Ishikawa (cell line): ENCODE results near the gene HMGXB3.

Experiments used
- CEBPB ChIP-seq: IDR thresholded peaks from 2 replicates; pipeline ENCODE4 v1.6.1; 2012
- CREB1 ChIP-seq: IDR thresholded peaks from 2 replicates; pipeline ENCODE4 v1.6.1; 2012; ENCODE audit warnings: low read depth
- EGR1 ChIP-seq: IDR thresholded peaks from 2 replicates; pipeline ENCODE4 v1.6.1; 2012
- EP300 ChIP-seq: IDR thresholded peaks from 2 replicates; pipeline ENCODE4 v1.6.1; 2012; ENCODE audit warnings: borderline replicate concordance
- FOXM1 ChIP-seq: IDR thresholded peaks from 2 replicates; pipeline ENCODE4 v1.6.1; 2012; ENCODE audit warnings: low read depth, borderline replicate concordance
- MAX ChIP-seq: IDR thresholded peaks from 2 replicates; pipeline ENCODE4 v1.6.1; 2012
- NFIC ChIP-seq: IDR thresholded peaks from 2 replicates; pipeline ENCODE4 v1.6.1; 2012
- RAD21 ChIP-seq: IDR thresholded peaks from 2 replicates; pipeline ENCODE4 v1.6.1; 2012; ENCODE audit warnings: low read depth
- REST ChIP-seq: IDR thresholded peaks from 2 replicates; pipeline ENCODE4 v1.6.1; 2012; ENCODE audit warnings: low read depth, mild to moderate bottlenecking
- TAF1 ChIP-seq: IDR thresholded peaks from 2 replicates; pipeline ENCODE4 v1.6.1; 2012; ENCODE audit warnings: low read depth, mild to moderate bottlenecking
- TCF12 ChIP-seq: IDR thresholded peaks from 2 replicates; pipeline ENCODE4 v1.6.1; 2012; ENCODE audit warnings: low read depth
- TEAD4 ChIP-seq: IDR thresholded peaks from 2 replicates; pipeline ENCODE4 v1.6.1; 2012
- USF1 ChIP-seq: IDR thresholded peaks from 2 replicates; pipeline ENCODE4 v1.6.1; 2012
- YY1 ChIP-seq: IDR thresholded peaks from 2 replicates; pipeline ENCODE4 v1.6.1; 2012; ENCODE audit warnings: low read depth
- ZBTB7A ChIP-seq: IDR thresholded peaks from 2 replicates; pipeline ENCODE4 v1.6.1; 2012; ENCODE audit warnings: low read depth

HMGXB3 gene

GRCh38 chr5:150024346-150024984, 23.9 kb downstream of the HMGXB3 start:
- TF ChIP-seq CEBPB (no peak), REST (no peak), EGR1 (no peak), USF1 (no peak), TCF12 (no peak), EP300 (no peak), TAF1 (no peak), RAD21 (no peak), ZBTB7A (no peak)

- TF ChIP-seq RAD21 (no peak), EGR1 (no peak), MAX (no peak), TAF1 (no peak), ZBTB7A (no peak), USF1 (no peak), TEAD4 (no peak)
Observed at GRCh38 chr5:150026682-150027172, 26.2 kb downstream of the HMGXB3 start.

- TF ChIP-seq CREB1 (no peak), REST (no peak), TAF1 (no peak), CEBPB (no peak), USF1 (no peak), EGR1 (no peak), MAX (no peak), RAD21 (no peak), FOXM1 (no peak), TEAD4 (no peak), NFIC (no peak), EP300 (no peak), ZBTB7A (no peak), YY1 (no peak), TCF12 (no peak)
Observed at GRCh38 chr5:150033334-150033733, 32.8 kb downstream of the HMGXB3 start.

- no peak for TF ChIP-seq ZBTB7A
- TF ChIP-seq TCF12 = no peak
- no peak for TF ChIP-seq EGR1
- no peak for TF ChIP-seq TAF1
- no peak for TF ChIP-seq TEAD4
- TF ChIP-seq YY1 = no peak
- TF ChIP-seq NFIC = no peak
- no peak for TF ChIP-seq MAX
- TF ChIP-seq REST = no peak
- TF ChIP-seq EP300 = no peak
- TF ChIP-seq CREB1 = no peak
Observed at GRCh38 chr5:150034662-150035061, 34.1 kb downstream of the HMGXB3 start.
